ENCODE measurements around the gene TATDN2.
"Not testable (repeated sequence)": the region's sequence is repeated elsewhere in the genome, so short reads cannot be mapped to it uniquely, and the experiment has no call there.

TATDN2 gene

GRCh38 chr3:10238345-10239183 lies 9.7 kb upstream of the TATDN2 start:
- peak; percentile 23 to 39 for DNase-seq

GRCh38 chr3:10240799-10241198 lies 7.5 kb upstream of the TATDN2 start:
- no peak for DNase-seq

- peak; percentile 78 to 80 for DNase-seq
These were observed 5.8 kb upstream of the TATDN2 start for GRCh38 chr3:10242182-10243065.

GRCh38 chr3:10244009-10244408 lies 4.2 kb upstream of the TATDN2 start:
- no peak for DNase-seq

GRCh38 chr3:10245081-10245712 lies 3.1 kb upstream of the TATDN2 start:
- DNase-seq = no peak

GRCh38 chr3:10247679-10248183 lies 528 bp upstream of the TATDN2 start:
- no peak for DNase-seq

- peak; percentile 54 to 69 for DNase-seq
These were observed 907 bp downstream of the TATDN2 start for GRCh38 chr3:10248984-10249748.

- DNase-seq = peak; percentile 17 to 18
These were observed 1.6 kb downstream of the TATDN2 start for GRCh38 chr3:10249833-10250232.

- no peak for DNase-seq
These were observed 2.7 kb downstream of the TATDN2 start for GRCh38 chr3:10251006-10251405.

- no peak for DNase-seq
These were observed 5.5 kb downstream of the TATDN2 start for GRCh38 chr3:10253731-10254130.

GRCh38 chr3:10255835-10256234 lies 7.6 kb downstream of the TATDN2 start:
- DNase-seq = no peak

- DNase-seq = no peak
These were observed 10.8 kb downstream of the TATDN2 start for GRCh38 chr3:10259036-10259435.

- no peak for DNase-seq
These were observed 11.5 kb downstream of the TATDN2 start for GRCh38 chr3:10259798-10260197.

- DNase-seq = no peak
These were observed 12.0 kb downstream of the TATDN2 start for GRCh38 chr3:10260211-10260701.

GRCh38 chr3:10262027-10262426 lies 13.8 kb downstream of the TATDN2 start:
- no peak for DNase-seq

GRCh38 chr3:10263646-10264363 lies 15.5 kb downstream of the TATDN2 start:
- peak; percentile 69 to 72 for DNase-seq

- DNase-seq = no peak
These were observed 17.6 kb downstream of the TATDN2 start for GRCh38 chr3:10265833-10266232.

GRCh38 chr3:10266936-10267335 lies 18.7 kb downstream of the TATDN2 start:
- not testable (repeated sequence) for DNase-seq

- no peak for DNase-seq
These were observed 19.9 kb downstream of the TATDN2 start for GRCh38 chr3:10268116-10268515.

- no peak for DNase-seq
These were observed 20.7 kb downstream of the TATDN2 start for GRCh38 chr3:10268930-10269329.

GRCh38 chr3:10269443-10269842 lies 21.2 kb downstream of the TATDN2 start:
- no peak for DNase-seq

All from activated CD4-positive, alpha-beta T cell treated with anti-CD3 and anti-CD28 coated beads for 4 hours (primary cell).